SH-SY5Y (cell line): ENCODE results near the gene CDC42EP1.

Source experiments
- GATA2 ChIP-seq: IDR thresholded peaks from 2 replicates; pipeline ENCODE4 v1.6.1; 2011; ENCODE audit warnings: mild to moderate bottlenecking, low read depth, low read length
- GATA3 ChIP-seq: IDR thresholded peaks from 2 replicates; pipeline ENCODE4 v1.6.1; 2011; ENCODE audit warnings: low read depth, mild to moderate bottlenecking, low read length, moderate library complexity

GRCh38 chr22:37582526-37582925, 22.2 kb downstream of the CDC42EP1 start:
- no peak for TF ChIP-seq GATA2
- no peak for TF ChIP-seq GATA3
